Stimulated activated naive CD8-positive, alpha-beta T cell treated with anti-CD3 and anti-CD28 coated beads, Interleukin-15, Interleukin-2, amounts not matched to agents 100 U/mL and 50 U/mL, for 24 hours (primary cell): ENCODE measurements around the gene ERN1.

ENCODE experiments used
- ATAC-seq: fragments of 150-1000 bp; cut with Tn5 transposase; one replicate; pipeline ENCODE4 v1.10.0; 2021
- DNase-seq: peaks from one replicate; pipeline ENCODE4 v3.0.0; 2021

The ERN1 gene

DNA sequence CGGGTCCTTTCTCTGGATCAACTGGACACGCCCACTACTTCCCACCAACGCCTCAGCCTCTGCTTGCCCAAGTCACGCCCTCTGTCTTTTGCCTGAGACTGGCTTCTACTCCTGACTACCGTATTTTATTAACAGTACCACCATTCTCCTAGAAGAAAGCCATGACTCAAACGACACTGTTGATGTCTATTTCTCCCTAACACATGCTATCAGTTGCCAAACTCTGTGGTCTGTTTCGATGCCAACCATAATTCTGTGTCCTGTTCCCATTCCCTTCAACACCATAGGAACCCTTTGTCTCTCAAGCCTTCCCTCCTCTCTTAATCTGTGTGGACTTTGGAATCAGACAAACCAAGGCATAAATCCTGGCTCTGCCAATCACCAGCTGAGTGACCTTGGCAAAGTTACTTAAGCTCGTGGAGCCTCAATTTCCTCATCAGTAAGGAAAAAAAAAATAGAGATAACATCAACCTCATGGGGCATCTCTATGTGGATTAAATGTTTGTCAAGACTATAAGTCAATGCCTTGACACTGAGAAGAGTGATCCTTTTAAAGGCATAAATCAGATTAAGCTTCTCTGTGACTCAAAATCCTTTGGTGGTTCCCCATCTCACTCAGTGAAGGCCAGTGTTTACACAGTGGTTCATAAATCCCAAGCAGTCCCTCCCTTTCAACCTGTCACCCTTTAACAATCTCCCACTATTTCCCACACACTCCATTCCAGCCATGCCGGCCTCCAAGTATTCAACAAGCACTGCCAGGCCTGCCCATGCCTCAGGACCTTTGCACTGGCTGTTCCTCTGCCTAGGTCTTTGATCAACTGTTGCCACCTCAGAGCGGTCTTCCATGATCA lies 45.6 kb downstream of the ERN1 start:
- DNase-seq (no peak), ATAC-seq (no peak)

DNA sequence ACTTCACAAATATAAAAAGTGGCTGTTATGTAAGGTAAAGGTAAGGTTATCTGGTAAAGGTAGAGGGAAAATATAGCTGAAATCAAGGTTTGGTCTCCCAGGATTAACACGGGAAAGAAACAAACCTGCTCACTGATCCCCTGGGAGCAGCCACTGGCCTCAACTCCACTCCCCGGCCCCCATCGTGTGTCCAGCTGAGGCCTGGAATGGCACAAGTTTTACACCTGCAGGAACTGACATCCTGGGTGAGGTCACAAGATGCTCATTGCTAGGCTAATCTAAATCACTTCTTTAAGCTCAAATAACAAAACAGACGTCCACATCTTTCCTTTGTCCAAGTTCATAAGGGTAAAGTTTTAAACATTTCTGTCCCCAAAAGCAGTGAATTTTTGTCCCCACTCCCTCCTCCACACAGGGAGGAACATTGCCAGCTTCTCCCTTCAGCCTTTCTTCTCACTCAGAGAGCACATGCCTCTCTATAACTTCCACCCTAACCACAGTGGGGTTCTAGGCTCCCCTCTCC lies 46.3 kb downstream of the ERN1 start:
- ATAC-seq = no peak
- DNase-seq = no peak

- no peak for DNase-seq
- no peak for ATAC-seq
Observed at GRCh38 chr17:64083093-64083492, 46.9 kb downstream of the ERN1 start.

- ATAC-seq = peak; percentile 78
- DNase-seq = no peak
Observed at GRCh38 chr17:64081802-64082799, 47.8 kb downstream of the ERN1 start.

DNA sequence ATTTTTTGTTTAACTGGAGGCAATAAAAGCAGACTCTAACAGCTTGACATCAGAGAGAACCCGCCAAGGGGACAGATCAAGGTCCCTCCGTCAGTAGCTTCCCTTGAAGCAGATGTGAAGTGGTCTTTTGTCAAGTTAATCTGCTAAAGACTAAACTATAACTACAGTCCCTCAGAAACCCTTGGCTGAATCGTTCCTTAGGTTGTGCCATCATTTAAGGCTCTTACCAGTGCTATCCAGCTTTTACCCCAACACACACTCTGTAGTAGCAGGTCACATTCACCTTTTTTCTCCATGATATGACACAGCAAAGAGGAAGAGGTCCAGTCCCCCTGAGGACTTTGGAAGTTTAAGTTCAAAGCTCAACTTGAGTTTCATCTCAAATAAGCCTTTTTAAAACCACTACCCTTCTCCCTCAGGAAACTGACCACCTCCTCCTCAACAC lies 49.7 kb downstream of the ERN1 start:
- no peak for DNase-seq
- no peak for ATAC-seq

DNA sequence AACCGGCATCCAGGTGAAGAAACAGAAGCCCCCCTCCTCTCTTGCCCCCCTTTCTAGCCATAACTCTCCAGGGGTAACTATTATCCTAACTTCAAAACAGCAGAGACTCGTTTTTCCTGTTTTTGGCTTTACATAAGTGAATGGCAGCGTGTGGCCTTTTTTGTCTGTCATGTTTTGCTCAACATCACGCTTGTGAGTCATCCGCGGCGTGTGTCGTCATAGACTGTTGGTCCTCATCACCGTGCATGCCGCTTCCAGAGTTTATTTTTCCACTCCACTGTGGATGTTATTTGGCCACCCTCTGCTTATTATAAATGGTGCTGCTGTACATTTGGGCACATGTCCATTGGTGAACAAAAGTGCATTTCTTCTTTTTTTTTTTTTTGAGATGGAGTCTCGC lies 52.6 kb downstream of the ERN1 start:
- no peak for ATAC-seq

GRCh38 chr17:64075913-64076312 lies 54.0 kb downstream of the ERN1 start:
- no peak for DNase-seq
- no peak for ATAC-seq

More for the DNA sequence above, 52.6 kb downstream of the ERN1 start:
- DNase-seq = no peak

DNA sequence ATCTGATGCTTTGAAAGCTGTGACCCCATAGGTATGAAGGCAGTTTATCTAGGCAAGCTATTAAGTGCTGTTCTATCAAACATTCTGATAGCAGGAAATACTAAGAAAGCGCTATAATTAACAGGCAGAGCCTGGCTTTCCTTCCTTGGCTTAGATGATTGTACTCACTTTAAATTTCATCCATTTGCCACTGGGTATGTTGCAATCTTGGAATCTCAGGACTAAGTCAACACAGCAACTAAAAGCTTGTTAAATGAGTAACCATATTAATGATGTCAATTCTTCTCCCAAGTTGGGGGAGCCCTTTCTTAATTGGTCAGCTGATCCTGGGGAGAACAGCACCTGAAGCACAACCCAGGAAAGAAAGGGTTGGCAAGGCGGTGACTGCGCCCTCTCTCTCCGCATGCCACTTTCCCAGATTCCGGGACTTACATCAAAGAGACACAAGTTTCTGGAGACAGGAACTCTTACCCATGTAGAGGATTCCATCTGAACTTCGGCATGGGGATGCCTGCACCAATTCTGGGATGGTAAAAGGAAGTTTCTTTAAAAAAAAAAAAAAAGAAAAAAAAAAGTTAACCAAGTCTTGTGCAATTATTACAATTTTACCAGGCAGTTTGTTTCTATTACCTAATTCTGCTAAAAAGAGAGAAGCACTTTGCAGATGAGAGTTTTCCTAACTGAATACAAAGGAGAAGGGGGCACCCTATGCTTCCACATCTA lies 55.1 kb downstream of the ERN1 start:
- DNase-seq (no peak), ATAC-seq (no peak)

GRCh38 chr17:64073771-64074703 lies 55.9 kb downstream of the ERN1 start:
- DNase-seq = no peak
- ATAC-seq = no peak

DNA sequence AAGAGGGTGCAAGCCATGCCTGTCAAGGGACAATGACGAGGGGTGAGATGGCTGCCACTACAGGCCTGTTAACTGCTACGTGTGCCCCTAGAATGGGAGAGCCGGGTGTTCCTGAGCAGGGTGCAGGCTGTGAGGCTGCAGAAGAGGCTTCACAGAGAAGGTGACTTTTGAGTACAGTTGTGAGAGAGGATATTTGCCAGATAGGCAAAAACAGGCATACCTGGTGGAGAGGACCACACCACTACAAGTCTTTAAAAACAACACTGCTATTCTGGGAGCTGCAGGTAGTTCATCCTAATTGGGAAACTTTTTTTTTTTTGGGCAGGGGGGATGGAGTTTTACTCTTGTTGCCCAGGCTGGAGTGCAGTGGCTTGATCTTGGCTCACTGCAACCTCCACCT lies 58.8 kb downstream of the ERN1 start:
- DNase-seq (no peak), ATAC-seq (no peak)

DNA sequence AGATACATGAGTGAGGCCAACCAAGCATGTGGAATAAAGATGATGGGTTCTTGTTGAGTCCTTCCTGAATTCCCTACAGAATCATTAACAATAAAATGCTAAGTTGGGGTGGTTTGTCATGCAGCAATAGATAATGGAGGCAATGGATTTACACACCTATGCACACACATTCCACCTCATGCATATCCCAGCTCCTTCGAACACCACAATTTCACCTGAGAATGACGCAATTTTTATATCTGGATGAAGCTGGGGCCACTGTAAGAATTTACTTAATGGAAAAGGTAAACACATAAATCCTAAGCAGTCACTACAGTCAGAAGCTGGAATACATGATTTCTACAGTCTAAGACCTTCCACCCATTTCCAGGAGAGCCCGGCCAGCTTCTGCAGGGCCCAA lies 59.7 kb downstream of the ERN1 start:
- ATAC-seq = no peak
- DNase-seq = no peak

DNA sequence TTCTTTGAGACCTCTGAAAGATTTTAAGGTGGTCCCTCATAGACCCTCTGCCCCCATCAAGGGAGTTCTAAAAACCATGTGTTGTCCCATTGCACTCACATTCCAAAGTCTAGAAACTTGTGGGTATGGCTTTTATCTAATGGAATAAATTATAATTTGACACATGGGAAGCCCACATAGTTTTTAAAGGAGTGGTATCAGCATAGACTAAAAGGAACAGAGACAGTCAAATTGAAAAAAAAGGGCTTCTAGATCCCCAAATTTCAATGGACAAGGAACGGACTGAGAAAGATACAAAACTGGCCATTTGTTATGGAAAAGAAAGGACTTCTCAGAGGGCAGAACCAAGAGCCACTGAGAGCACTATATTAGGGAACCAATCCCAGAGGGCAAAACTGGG lies 60.8 kb downstream of the ERN1 start:
- no peak for ATAC-seq

GRCh38 chr17:64067657-64068056 lies 62.3 kb downstream of the ERN1 start:
- DNase-seq (no peak), ATAC-seq (peak; percentile 52)

More for the DNA sequence above, 60.8 kb downstream of the ERN1 start:
- no peak for DNase-seq

DNA sequence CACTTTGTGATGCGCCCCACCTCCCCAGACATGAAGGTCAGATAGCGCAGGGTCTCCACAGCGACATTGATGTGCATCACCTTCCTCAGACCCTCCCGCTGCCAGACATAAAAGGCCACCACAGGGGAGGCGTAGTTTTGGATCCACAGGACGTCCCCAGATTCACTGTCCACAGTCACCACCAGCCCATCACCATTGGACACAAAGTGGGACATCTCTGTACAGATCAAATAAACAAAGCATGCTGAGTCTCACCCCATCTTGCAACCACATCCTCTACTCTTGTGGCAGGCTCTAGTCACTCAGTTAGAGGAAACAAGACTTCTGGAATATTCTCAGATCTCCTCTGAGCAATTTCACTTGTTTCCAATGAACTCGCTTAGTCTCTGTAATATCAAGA lies 63.2 kb downstream of the ERN1 start:
- ATAC-seq (peak; percentile 62), DNase-seq (no peak)

- ATAC-seq (no peak), DNase-seq (no peak)
Observed at GRCh38 chr17:64065161-64065560, 64.8 kb downstream of the ERN1 start.

DNA sequence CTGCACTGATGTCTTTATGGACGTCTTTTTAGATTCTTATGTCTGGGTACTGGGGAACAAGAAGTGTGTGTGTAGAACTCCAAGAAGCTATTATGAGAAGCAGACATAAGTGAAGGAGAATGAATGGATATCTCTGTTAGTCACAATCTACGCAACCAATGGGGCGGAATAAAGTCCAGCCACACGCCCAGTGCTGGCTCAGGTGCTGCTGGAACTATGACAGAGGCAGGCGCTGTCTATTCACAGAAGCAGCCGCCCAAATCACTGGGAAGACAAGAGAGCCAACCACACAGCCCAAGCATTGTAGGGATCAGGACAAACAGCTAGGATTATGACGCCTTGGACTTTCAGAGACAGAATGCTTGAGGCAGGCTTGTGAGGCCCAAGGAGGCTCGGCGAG lies 65.6 kb downstream of the ERN1 start:
- ATAC-seq (no peak), DNase-seq (no peak)

GRCh38 chr17:64063766-64064224 lies 66.1 kb downstream of the ERN1 start:
- ATAC-seq (no peak), DNase-seq (peak; percentile 61)

DNA sequence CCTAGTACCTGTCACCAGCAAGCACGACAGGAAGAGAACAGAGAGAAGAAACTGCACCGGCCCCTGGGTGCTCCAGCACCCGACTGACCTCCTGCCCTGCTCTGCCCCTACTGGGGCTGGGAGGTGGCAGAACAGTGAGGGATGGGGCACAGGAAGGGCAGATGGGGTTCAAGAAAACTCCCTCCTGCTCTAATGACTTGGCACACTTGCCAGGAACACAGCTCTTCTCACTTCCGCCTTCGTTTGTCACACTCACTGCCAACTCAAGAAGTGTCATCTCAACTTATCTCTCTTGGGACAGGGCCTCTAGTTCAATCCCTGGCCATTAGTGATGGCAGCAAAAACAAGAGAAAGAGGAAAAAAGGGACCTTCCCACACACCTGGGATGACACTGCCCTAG lies 66.9 kb downstream of the ERN1 start:
- ATAC-seq (no peak), DNase-seq (no peak)

- ATAC-seq (peak; percentile 79), DNase-seq (peak; percentile 22)
Observed at GRCh38 chr17:64061178-64061898, 68.6 kb downstream of the ERN1 start.

DNA sequence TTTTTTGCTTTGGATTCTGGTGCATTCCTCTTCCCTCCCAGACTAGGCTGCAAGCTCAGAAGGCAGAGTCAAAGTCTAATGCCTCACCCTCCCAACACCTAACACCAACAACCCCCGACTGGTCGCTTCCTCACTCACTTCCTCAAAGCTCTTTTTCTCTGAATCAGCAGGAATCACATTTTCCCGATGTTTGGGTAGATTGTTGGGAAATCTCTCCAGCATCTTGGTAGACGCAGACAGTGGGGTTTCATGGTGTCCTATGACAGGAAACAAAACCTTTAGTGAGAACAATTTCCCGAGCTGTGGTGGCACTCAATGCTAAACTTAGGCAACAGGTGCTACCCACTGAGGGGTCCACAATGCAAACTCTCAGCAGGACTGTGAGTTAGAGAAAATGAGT lies 69.6 kb downstream of the ERN1 start:
- ATAC-seq = no peak
- no peak for DNase-seq
